NCI-H1092 treated with DMSO at 0.1 percent for 48 hours (cell line): ENCODE measurements around the gene GNA14.
"Not testable (repeated sequence)": the region's sequence is repeated elsewhere in the genome, so short reads cannot be mapped to it uniquely, and the experiment has no call there.

Source experiments
- DNase-seq: peaks from one replicate; lab custom pipeline; 2025; lab: John Stamatoyannopoulos, UW

Gene GNA14

DNA sequence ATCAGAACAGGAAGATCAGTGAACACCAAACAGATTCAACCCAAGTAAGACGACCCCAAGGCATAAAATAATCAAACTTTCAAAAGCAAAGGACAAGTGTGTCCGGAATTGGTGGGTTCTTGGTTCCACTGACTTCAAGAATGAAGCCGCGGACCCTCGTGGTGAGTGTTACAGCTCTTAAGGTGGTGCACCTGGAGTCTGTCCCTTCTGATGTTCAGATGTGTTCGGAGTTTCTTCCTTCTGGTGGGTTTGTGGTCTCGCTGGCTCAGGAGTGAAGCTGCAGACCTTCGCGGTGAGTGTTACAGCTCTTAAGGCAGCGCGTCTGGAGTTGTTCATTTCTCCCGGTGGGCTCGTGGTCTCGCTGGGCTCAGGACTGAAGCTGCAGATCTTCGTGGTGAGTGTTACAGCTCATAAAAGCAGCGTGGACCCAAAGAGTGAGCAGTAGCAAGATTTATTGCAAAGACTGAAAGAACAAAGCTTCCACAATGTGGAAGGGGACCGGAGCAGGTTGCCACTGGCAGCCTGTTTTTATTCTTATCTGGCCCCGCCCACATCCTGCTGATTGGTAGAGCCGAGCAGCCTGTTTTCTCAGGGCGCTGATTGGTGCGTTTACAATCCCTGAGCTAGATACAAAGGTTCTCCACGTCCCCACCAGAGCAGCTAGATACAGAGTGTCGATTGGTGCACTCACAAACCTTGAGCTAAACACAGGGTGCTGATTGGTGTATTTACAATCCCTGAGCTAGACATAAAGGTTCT lies 158.5 kb downstream of the GNA14 start:
- not testable (repeated sequence) for DNase-seq

DNA sequence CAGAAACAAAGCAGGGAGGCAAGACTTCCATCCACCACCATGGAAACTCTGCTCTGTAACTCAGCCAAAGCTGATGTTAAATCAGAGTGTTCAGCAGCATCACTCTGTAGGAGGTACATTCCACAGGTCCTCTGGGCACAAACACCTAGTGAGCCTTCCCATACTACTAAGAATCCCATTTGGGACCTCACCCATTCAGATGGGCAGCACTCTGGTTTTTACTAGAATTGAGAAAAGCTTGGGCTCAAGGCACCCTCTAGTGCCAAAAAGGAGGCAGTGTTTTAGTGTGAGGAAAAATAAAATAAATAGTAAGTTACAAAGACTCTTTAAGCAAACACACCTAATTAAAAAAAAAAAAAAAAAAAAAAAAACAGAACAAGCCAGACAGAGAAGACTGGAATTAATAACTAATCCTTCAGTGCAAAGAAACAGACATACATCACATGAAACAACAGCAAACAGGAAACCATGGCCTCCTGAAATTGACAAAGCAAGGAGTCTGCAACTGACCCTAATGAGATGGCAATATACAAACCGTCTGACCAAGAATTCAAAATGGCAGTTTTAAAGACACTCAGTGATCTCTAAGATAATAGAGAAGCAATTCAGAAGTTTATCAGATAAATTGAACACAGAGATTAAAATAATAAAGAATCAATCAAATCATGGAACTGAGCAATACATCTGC lies 159.5 kb downstream of the GNA14 start:
- peak; percentile 13 for DNase-seq

DNA sequence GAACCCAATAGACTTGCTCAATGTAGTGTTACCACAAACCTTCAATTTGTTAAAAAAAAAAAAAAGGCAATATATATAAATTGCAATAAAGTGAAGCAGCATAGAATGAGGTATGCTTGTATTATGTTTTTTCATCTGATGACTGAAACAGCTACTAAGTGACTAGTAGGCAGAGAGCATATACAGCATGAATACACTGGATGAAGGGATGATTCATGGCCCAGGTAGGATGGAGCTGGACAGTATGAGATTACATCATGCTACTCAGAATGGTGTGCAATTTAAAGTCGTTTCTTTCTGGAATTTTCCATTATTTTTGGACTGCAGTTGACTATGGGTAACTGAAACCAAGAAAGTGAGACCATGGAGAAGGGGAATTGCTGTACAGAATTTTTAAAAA lies 161.2 kb downstream of the GNA14 start:
- DNase-seq, result no peak

DNA sequence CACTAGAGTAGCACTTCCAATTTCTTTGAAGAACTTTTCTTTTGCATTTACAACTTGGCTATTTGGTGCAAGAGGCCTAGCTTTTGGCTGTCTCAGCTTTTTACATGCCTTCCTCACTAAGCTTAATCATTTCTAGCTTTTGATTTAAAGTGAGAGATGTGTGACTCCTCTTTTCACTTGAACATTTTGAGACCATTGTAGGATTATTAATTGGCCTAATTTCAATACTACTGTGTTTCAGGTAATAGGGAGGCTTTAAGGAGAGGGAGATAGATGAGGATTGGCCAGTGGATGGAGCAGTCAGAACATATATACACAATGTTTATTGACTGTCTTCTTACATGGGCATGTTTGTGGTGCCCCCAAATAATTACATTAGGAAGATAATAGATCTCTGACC lies 161.7 kb downstream of the GNA14 start:
- no peak for DNase-seq

GRCh38 chr9:77475641-77476473 lies 172.3 kb downstream of the GNA14 start:
- peak; percentile 43 for DNase-seq

- no peak for DNase-seq
Measured at GRCh38 chr9:77474936-77475335, 173.2 kb downstream of the GNA14 start.

DNA sequence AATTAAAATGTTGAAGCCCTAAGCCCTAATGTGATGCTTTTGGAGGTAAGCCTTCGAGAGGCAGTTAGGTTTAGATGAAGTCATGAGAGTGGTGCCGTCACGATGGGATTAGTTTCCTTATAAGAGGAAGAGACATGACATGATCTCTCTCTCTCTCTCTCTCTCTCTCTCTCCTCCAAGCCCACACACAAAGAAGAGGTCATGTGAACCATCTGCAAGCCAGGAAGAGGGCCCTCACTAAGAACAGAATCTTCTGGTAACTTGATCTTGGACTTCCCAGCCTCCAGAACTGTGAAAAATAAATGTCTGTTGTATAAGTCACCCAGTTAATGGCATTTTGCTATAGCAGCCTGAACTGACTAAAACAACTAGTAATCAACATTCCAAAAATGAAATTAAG lies 175.5 kb downstream of the GNA14 start:
- no peak for DNase-seq

DNA sequence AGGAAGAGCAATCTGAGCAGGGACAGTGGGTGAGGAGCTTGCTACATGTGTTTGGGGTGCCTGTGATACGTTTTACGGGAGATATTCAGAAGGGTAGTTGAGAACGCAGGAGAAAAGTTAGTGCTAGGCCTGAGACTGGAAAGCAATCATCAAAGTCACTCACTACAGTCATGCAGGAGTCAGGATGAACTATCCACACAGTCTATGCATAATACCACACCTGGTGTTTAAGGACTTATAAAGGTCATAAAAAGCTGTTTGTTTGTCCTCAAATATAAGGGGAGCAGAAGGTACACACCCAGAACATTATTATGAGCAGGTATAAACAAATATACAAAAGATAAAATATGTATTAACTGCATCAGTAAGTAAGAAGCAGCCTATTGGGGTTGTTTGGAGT lies 176.6 kb downstream of the GNA14 start:
- DNase-seq, result no peak

DNA sequence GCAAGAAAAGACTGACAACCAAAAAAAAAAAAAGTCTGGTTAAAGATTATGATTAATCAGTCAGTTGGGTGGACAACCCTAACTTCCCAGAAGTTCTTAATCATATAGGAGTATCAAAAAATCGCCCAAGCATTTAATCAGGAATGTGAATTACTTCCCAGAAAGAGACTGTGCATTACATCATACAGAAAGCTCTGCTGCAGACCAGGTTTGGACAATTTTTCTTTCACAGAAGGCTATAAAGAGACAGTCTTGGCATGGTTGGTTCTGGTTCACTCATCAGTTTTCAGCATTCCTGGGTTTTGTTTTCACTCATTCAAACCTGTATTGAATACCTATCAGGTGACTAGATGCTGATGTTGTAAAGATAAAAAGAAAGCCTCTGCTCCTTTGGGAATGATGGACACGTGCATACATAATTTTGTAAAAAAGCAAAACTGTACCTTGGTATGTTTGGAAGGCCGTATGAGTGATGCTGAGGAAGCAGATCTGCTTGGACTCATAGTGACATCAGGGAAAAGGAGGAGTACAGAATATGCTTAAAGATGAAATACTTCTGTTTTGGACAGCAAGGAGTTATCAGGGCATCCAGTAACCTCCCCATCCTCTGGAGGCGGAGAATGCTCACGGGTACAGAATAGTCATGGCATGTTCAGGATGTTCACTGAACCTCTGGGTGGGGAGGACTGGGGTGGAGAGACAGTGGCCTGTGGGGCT lies 178.4 kb downstream of the GNA14 start:
- no peak for DNase-seq

- DNase-seq, result no peak
Measured at GRCh38 chr9:77464661-77465060, 183.5 kb downstream of the GNA14 start.

- DNase-seq, result no peak
Measured at GRCh38 chr9:77463151-77463550, 185.0 kb downstream of the GNA14 start.

DNA sequence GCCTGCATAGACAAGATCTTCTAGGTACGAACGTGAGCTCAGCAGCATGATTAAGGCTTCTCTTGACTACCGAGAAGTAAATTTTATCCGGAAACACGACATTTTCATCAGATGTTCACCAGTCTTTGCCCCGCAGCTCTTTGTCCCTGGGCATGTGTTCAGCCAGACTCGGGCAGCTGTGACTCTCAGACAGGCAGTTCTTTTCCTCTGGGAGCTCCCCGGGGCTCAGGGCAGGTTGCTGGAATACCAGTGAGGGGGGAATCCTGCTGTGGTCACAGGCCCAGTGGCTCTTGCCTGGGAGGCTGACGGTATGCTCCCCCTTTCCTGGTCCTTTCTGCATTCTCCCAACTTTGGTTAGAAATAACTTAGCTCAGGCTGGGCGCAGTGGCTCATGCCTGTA lies 186.1 kb downstream of the GNA14 start:
- DNase-seq, result no peak

DNA sequence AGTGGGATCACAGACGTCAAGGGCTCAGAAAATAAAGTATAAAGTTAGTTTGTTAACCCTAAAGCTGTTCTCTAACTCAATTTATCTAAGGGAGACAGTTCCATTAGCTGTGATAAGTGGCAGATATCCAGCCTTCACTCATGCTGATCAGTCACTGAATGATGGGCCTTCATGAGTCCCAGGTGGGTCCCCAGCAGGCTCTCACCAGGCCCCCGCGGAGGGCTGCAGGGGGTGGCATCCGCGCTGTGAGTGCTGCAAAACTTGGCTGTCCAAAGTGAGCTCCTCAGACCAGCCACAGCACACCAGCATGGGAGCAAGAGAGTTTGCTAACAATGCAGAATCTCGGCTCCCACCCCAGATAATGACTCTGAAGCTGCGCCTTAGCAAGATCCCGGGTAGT lies 187.2 kb downstream of the GNA14 start:
- DNase-seq, result no peak

GRCh38 chr9:77457916-77458592 lies 190.1 kb downstream of the GNA14 start:
- peak; percentile 69 for DNase-seq

DNA sequence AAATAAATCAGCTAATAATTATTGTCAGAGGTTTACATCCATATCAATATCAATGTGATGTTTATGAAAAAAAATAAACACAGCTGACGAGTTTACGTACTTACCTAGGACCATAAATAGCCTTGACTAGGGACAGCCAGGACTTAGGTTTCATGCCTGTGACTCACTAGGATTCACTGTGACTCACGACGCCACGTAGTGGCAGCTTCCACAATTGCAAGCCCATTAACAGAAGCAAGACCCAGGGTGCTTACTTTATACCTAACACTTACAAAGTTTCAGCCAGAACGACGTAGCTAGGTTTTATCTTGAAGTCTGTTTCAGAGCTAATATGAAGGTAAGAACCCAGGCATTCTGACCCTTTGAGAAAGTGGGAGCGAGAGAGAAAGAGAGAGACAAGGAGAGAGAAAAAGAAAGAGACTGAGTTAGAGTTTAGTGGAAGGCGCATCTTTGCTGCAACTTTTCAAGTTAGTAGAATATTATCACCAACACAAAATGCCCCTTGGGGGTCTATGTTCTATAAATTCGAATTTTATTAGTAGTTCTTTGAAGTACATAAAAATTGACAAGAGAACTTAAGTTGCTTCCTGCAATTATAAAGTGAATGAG lies 191.2 kb downstream of the GNA14 start:
- DNase-seq, result peak; percentile 74

DNA sequence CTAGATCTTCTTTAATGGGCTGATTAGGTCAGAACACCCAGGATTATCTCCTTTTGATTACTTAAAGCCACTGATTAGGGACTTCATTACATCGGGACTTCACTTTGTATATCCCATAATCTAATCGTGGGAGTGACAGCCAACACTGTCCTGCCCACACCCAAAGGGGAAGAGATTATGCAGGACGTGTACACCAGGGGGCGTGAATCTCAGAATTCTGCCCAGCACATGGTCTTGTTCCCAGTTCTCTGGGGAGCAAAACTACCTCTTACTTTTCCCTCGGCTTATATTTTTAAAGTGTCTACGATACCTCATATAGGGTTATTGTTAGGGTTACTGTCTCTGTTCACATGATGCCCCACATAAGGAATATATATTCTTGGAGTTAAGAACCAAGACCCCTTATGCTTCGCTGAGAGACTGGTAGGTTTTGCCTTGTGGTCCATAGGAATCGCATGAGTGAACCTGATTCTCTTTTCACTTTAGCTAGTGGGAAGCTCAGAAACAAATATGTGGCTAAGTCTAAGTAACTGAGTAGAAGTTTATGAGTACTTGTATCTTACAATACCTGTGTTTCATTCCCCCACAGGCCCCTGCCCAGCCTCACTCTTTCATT lies 192.7 kb downstream of the GNA14 start:
- DNase-seq, result no peak

GRCh38 chr9:77454663-77455062 lies 193.5 kb downstream of the GNA14 start:
- no peak for DNase-seq

GRCh38 chr9:77453825-77454647 lies 194.1 kb downstream of the GNA14 start:
- no peak for DNase-seq

DNA sequence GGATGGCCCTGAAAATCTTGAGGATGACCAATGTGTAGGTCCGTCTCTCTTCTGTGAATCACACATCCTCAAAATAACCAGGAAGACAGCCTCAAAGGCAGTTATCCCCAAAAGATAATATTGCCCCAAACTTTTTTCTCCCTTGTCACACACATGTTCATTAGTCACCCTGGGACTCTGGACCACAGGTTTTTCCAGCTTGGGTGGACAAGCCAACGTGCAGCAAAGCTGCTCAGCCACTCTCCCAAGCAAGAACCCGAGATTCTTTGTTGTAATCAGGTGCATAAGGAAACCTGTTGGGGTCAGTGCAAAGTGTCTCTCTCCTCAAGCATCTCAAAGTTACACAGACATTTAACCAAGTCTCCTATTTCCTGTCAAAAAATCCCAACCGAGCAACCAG lies 196.6 kb downstream of the GNA14 start:
- no peak for DNase-seq

GRCh38 chr9:77450085-77450475 lies 198.0 kb downstream of the GNA14 start:
- DNase-seq, result no peak
